GM19043 (cell line): Measurements from ENCODE around the gene SPTLC3.

Experiments used
- ATAC-seq: cut with Tn5 transposase; IDR thresholded peaks from one replicate; pipeline ENCODE4 v1.9.1; 2021; ENCODE audit warnings: low read depth; ENCODE audit not compliant: unreplicated experiment

SPTLC3 gene

GRCh38 chr20:13128173-13128572 lies 119.4 kb downstream of the SPTLC3 start:
- no peak for ATAC-seq

GRCh38 chr20:13130061-13130706 lies 121.4 kb downstream of the SPTLC3 start:
- ATAC-seq = no peak

- no peak for ATAC-seq
These were observed 121.9 kb downstream of the SPTLC3 start for GRCh38 chr20:13130707-13131103.

- no peak for ATAC-seq
These were observed 122.9 kb downstream of the SPTLC3 start for GRCh38 chr20:13131688-13132087.

GRCh38 chr20:13139459-13140150 lies 130.8 kb downstream of the SPTLC3 start:
- no peak for ATAC-seq

GRCh38 chr20:13140201-13140600 lies 131.4 kb downstream of the SPTLC3 start:
- no peak for ATAC-seq

- no peak for ATAC-seq
These were observed 132.0 kb downstream of the SPTLC3 start for GRCh38 chr20:13140775-13141174.

- no peak for ATAC-seq
These were observed 132.8 kb downstream of the SPTLC3 start for GRCh38 chr20:13141546-13141945.

- ATAC-seq = no peak
These were observed 133.4 kb downstream of the SPTLC3 start for GRCh38 chr20:13142143-13142542.

GRCh38 chr20:13147071-13147963 lies 138.5 kb downstream of the SPTLC3 start:
- ATAC-seq = no peak

- ATAC-seq = no peak
These were observed 139.2 kb downstream of the SPTLC3 start for GRCh38 chr20:13147971-13148370.

GRCh38 chr20:13148402-13148801 lies 139.6 kb downstream of the SPTLC3 start:
- no peak for ATAC-seq

- no peak for ATAC-seq
These were observed 140.2 kb downstream of the SPTLC3 start for GRCh38 chr20:13148961-13149360.

- ATAC-seq = no peak
These were observed 140.8 kb downstream of the SPTLC3 start for GRCh38 chr20:13149371-13150105.

GRCh38 chr20:13158369-13158768 lies 149.6 kb downstream of the SPTLC3 start:
- no peak for ATAC-seq

- no peak for ATAC-seq
These were observed 151.1 kb downstream of the SPTLC3 start for GRCh38 chr20:13159889-13160288.

- no peak for ATAC-seq
These were observed 156.4 kb downstream of the SPTLC3 start for GRCh38 chr20:13165203-13165602.

- ATAC-seq = no peak
These were observed 157.2 kb downstream of the SPTLC3 start for GRCh38 chr20:13166011-13166410.

GRCh38 chr20:13166437-13166836 lies 157.7 kb downstream of the SPTLC3 start:
- no peak for ATAC-seq

- no peak for ATAC-seq
These were observed 160.3 kb downstream of the SPTLC3 start for GRCh38 chr20:13169086-13169485.

- ATAC-seq = no peak
These were observed 162.0 kb downstream of the SPTLC3 start for GRCh38 chr20:13170771-13171170.
